Smooth muscle cell (in vitro differentiated cells): Measurements from ENCODE around the gene TGFBR3. TPM values are rescaled to one million over a fixed set of nuclear protein-coding genes. Genes with fewer than 3 reads are reported as not detected.

Experiments used
- DNase-seq: peaks from one replicate; lab custom pipeline; 2025; ENCODE audit not compliant: unreplicated experiment; lab: John Stamatoyannopoulos, UW
- H2AFZ ChIP-seq: fragments of 200-600 bp; sonication (generic); 2 replicates; pipeline ENCODE4 v1.6.0; 2016; ENCODE audit warnings: antibody characterized with exemption, low read depth, mild to moderate bottlenecking
- H3F3A ChIP-seq: fragments of 200-600 bp; sonication (generic); 2 replicates; pipeline ENCODE4 v1.6.0; 2017; ENCODE audit warnings: antibody characterized with exemption, low read depth
- H3K27ac ChIP-seq: fragments of 200-600 bp; sonication (generic); 2 replicates; pipeline ENCODE4 v1.5.1; 2016; ENCODE audit warnings: low read depth, mild to moderate bottlenecking
- H3K27me3 ChIP-seq: fragments of 200-600 bp; sonication (generic); 2 replicates; pipeline ENCODE4 v1.6.1; 2016; ENCODE audit warnings: low read depth, mild to moderate bottlenecking
- H3K36me3 ChIP-seq: fragments of 200-600 bp; sonication (generic); 2 replicates; pipeline ENCODE4 v1.5.1; 2016; ENCODE audit warnings: low read depth
- H3K4me1 ChIP-seq: fragments of 200-600 bp; sonication (generic); 2 replicates; pipeline ENCODE4 v1.5.1; 2016; ENCODE audit warnings: low read depth
- H3K4me2 ChIP-seq: fragments of 200-600 bp; sonication (generic); 2 replicates; pipeline ENCODE4 v1.6.0; 2016; ENCODE audit warnings: mild to moderate bottlenecking
- H3K4me3 ChIP-seq: fragments of 200-600 bp; sonication (generic); 2 replicates; pipeline ENCODE4 v1.5.1; 2016; ENCODE audit warnings: mild to moderate bottlenecking
- H3K79me2 ChIP-seq: fragments of 200-600 bp; sonication (generic); 2 replicates; pipeline ENCODE4 v1.6.0; 2016; ENCODE audit warnings: low read depth, mild to moderate bottlenecking
- H3K9ac ChIP-seq: fragments of 200-600 bp; sonication (generic); 2 replicates; pipeline ENCODE4 v1.6.0; 2016; ENCODE audit warnings: low read depth
- H3K9me3 ChIP-seq: fragments of 200-600 bp; sonication (generic); replicated peaks from 2 replicates; pipeline ENCODE4 v1.5.1; 2016; ENCODE audit warnings: low read depth
- H4K20me1 ChIP-seq: fragments of 200-600 bp; sonication (generic); 2 replicates; pipeline ENCODE4 v1.6.0; 2016; ENCODE audit warnings: low read depth
- WGBS: methylation state at CpG from one replicate; pipeline ENCODE4 v1.1.7; 2016; ENCODE audit warnings: low lambda C conversion rate; 5-methylcytosine and 5-hydroxymethylcytosine counted together
- polyA plus RNA-seq: library from polyadenylated mRNA; unstranded; fragments of >200 nt; fragmentation: Nextera tagmentation; extraction: Ambion mirVana; gene quantifications from 2 replicates; pipeline ENCODE4 v1.2.1, GENCODE V29; 2016
- total RNA-seq: library from RNA; depleted of rRNA; stranded (reverse); fragments of >200 nt; gene quantifications from 2 replicates; pipeline ENCODE4 v1.2.3, GENCODE V29; 2014
- TF ChIP-seq, protein P1 (sequence below): fragments of 200-600 bp; sonication (generic); IDR thresholded peaks from 2 replicates; pipeline ENCODE4 v1.5.1; 2017; ENCODE audit warnings: borderline replicate concordance, mild to moderate bottlenecking, antibody characterized with exemption; ENCODE audit not compliant: insufficient read depth, poor library complexity, severe bottlenecking

The TGFBR3 gene
- total and polyA plus RNA-seq, 2 experiments from 2014 or later, result 68.3 to 112 TPM

DNA sequence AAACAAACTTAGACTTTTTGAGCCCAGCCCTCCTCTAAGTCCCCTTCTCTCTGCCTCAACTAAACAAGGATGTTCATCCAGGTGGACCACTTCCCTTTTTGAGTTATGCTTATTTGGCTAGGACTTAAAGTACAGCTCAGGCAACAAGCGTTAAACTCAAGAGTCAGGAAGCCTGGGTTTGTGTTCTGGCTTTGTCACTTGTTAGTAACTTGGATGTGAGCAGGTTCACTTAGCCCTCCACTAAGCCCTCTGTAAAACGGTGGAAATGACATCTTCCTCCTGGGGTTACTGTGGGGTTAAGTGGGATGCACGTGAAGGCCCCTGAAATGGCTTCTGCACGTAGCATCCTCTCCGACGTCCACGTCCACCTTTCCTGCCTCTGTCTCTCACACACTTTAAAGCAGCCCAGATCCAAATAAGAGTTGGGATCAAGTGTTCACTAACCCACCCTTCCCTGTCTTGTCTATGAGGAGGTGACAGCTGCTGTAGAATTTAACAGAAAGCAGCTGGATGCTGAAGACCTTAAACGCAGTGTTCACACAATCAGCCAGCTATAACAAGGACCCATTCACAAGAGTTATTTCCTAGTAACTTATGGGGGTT, 152.7 kb downstream of the TGFBR3 start:
- DNase-seq, result no peak
- H3F3A ChIP-seq, result peaks cover 18% of the 10 kb centered on the region
- no peak overlapping the region for H3K9ac ChIP-seq
- H3K79me2 ChIP-seq, result no peaks in the 10 kb centered on the region
- H4K20me1 ChIP-seq, result no peaks in the 10 kb centered on the region
- H2AFZ ChIP-seq, result no peak overlapping the region
- no peaks in the 10 kb centered on the region for H3K27me3 ChIP-seq
- peaks cover 33% of the 10 kb centered on the region for H3K4me1 ChIP-seq
- H3K9me3 ChIP-seq, result no peaks in the 10 kb centered on the region
- peak overlapping the region; percentile 51 for H3K4me2 ChIP-seq
- 77% methylated on average over 8 of the region's 8 CpGs for WGBS
- no peak overlapping the region for H3K4me3 ChIP-seq
- H3K36me3 ChIP-seq, result no peaks in the 10 kb centered on the region
- peak overlapping the region; percentile 49 for H3K27ac ChIP-seq
- TF ChIP-seq, protein P1, sequence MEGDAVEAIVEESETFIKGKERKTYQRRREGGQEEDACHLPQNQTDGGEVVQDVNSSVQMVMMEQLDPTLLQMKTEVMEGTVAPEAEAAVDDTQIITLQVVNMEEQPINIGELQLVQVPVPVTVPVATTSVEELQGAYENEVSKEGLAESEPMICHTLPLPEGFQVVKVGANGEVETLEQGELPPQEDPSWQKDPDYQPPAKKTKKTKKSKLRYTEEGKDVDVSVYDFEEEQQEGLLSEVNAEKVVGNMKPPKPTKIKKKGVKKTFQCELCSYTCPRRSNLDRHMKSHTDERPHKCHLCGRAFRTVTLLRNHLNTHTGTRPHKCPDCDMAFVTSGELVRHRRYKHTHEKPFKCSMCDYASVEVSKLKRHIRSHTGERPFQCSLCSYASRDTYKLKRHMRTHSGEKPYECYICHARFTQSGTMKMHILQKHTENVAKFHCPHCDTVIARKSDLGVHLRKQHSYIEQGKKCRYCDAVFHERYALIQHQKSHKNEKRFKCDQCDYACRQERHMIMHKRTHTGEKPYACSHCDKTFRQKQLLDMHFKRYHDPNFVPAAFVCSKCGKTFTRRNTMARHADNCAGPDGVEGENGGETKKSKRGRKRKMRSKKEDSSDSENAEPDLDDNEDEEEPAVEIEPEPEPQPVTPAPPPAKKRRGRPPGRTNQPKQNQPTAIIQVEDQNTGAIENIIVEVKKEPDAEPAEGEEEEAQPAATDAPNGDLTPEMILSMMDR, result no peak

DNA sequence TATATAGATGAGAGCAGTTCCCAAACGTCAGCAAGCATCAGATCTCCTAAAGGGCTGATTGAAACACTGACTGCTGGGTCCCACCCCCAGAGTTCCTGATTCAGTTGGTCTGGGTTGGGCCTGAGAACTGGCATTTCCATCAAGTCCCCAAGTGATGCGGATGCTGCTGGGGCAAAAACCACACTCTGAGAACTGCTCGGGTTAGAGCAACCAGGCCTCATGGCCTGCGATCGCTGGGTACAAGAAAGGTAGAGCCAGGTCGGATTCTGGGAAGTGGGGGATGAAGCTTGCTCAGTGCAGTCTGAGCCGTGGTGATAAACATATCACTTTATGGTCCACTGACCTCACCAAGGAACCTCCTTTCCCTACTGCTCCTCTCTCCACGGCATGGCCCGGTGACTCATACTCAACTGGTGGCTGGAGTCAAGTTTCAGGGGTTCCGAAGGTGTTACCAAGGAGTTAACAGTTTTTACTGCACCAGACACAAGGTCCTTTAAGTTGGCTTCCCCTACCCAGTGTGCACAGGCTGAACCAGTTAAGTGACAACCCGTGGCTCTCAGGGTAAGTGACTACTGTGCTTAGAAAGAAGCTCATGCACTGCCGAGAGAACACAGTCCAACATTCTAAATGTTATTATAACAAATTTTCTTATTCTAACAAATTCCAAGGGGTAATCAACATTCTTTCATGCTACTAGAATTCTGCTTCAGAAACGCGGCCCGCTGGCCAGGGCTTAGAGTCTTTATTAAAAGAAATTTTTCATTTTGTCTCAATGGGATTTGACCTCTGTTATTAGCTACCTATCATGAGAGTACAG, 153.5 kb downstream of the TGFBR3 start:
- H3K9me3 ChIP-seq, result no peaks in the 10 kb centered on the region
- 54% methylated on average over 15 of the region's 15 CpGs for WGBS
- H3K4me2 ChIP-seq, result peak overlapping the region; percentile 51
- no peaks in the 10 kb centered on the region for H3K36me3 ChIP-seq
- peak overlapping the region; percentile 49 for H3K27ac ChIP-seq
- TF ChIP-seq, protein P1, result no peak
- no peaks in the 10 kb centered on the region for H3K79me2 ChIP-seq
- no peaks in the 10 kb centered on the region for H3K27me3 ChIP-seq
- peaks cover 32% of the 10 kb centered on the region for H3K4me1 ChIP-seq
- DNase-seq, result no peak
- no peak overlapping the region for H3K9ac ChIP-seq
- peaks cover 12% of the 10 kb centered on the region for H3F3A ChIP-seq
- H2AFZ ChIP-seq, result no peak overlapping the region
- no peak overlapping the region for H3K4me3 ChIP-seq
- H4K20me1 ChIP-seq, result no peaks in the 10 kb centered on the region

DNA sequence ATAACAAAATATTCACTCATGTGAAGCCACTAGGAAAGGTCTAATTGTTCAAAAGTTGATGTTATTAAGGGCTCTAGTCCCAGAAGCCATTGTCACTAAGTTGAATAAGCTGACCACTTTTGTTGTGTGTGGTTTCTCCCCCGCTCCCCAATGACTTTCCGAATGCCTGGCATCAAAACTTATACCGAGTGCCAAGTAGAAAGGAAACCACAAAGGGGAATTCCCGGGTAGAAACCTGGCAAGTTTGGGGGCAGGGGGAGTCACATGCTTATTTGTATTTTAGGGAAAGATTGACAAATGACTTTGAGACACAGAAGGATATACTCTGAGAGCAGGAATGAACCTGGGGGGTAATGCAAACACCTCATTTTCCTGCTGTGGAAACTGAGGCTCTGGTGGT, 154.1 kb downstream of the TGFBR3 start:
- Histone ChIP-seq H3K36me3 (no peaks in the 10 kb centered on the region), H3K4me1 (peaks cover 25% of the 10 kb centered on the region), H3F3A (peaks cover 11% of the 10 kb centered on the region), H3K4me2 (peak overlapping the region; percentile 51), H3K27ac (peak overlapping the region; percentile 49), H2AFZ (no peak overlapping the region), H4K20me1 (no peaks in the 10 kb centered on the region), H3K27me3 (no peaks in the 10 kb centered on the region), H3K9me3 (no peaks in the 10 kb centered on the region), H3K4me3 (no peak overlapping the region), H3K79me2 (no peaks in the 10 kb centered on the region), H3K9ac (no peak overlapping the region)
- no peak for DNase-seq
- 60% methylated on average over 4 of the region's 4 CpGs for WGBS
- TF ChIP-seq, protein P1, result no peak
